Epithelial cell of proximal tubule (primary cell): ENCODE data around the gene ZSCAN5C. TPM values are rescaled to one million over a fixed set of nuclear protein-coding genes. Genes with fewer than 3 reads are reported as not detected.
"Not testable (repeated sequence)": the region's sequence is repeated elsewhere in the genome, so short reads cannot be mapped to it uniquely, and the experiment has no call there.

Experiments
- DNase-seq: peaks from one replicate; pipeline ENCODE4 v3.0.0-alpha.2; 2011; ENCODE audit warnings: low read depth
- H3K4me3 ChIP-seq: 2 replicates; pipeline ENCODE4 v1.5.1; 2011; ENCODE audit warnings: low read depth, mild to moderate bottlenecking, low read length
- total RNA-seq: library from RNA; depleted of rRNA; stranded (reverse); fragments of >200 nt; gene quantifications from 2 replicates; pipeline ENCODE4 v1.2.3, GENCODE V29; 2015
- TF ChIP-seq, protein P1 (sequence below): conservative IDR thresholded peaks from 2 replicates; pipeline ENCODE4 v1.5.1; 2012; ENCODE audit warnings: low read depth, mild to moderate bottlenecking, low read length

ZSCAN5C gene
- total RNA-seq, 1 donor from 2014 or later: not detected

DNA sequence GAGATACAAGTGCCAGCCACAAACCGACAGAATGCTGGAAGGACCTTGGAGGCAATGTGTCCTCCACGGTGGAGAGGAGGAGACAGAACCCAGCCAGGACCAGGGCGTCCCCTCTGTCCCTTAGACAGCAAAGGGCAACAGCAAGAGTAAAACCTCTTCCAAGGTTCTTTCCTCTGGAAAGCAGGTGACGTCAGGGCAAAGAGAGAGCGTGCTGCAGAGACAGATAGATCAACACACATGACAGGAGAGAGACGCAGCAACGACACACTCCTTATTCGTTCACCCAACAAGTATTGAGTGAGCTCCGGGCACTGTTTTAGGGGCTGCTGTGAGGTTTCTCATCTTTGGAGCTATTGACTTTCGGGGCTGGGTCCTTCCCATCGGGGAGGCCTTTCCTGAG, 27.5 kb upstream of the ZSCAN5C start:
- TF ChIP-seq, protein P1, sequence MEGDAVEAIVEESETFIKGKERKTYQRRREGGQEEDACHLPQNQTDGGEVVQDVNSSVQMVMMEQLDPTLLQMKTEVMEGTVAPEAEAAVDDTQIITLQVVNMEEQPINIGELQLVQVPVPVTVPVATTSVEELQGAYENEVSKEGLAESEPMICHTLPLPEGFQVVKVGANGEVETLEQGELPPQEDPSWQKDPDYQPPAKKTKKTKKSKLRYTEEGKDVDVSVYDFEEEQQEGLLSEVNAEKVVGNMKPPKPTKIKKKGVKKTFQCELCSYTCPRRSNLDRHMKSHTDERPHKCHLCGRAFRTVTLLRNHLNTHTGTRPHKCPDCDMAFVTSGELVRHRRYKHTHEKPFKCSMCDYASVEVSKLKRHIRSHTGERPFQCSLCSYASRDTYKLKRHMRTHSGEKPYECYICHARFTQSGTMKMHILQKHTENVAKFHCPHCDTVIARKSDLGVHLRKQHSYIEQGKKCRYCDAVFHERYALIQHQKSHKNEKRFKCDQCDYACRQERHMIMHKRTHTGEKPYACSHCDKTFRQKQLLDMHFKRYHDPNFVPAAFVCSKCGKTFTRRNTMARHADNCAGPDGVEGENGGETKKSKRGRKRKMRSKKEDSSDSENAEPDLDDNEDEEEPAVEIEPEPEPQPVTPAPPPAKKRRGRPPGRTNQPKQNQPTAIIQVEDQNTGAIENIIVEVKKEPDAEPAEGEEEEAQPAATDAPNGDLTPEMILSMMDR: no peak
- no peak for DNase-seq
- no peak overlapping the region for H3K4me3 ChIP-seq

DNA sequence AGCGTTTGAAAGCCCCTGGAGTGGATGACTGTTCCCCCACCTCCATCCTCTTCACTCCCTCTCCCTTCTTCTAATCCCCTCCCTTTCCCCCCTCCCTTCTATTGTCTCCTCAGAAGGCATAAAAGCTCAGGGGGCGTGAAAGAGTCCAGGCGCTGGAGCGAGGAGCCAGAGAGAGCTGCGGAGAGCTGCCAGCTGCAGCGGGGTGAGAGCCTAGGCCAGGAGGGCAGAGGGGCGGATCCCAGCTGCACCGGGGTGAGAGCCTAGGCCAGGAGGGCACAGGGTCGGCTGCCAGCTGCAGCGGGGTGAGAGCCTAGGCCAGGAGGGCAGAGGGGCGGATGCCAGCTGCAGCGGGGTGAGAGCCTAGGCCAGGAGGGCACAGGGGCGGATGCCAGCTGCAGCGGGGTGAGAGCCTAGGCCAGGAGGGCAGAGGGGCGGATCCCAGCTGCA, 26.2 kb upstream of the ZSCAN5C start, which contains the start of gene GALP:
Gene GALP, plus strand, starts transcription at position 148 of the 447 bp plus-strand sequence. CDS start 1,101 bp downstream, outside the sequence.
- not testable (repeated sequence) for DNase-seq, H3K4me3 ChIP-seq

DNA sequence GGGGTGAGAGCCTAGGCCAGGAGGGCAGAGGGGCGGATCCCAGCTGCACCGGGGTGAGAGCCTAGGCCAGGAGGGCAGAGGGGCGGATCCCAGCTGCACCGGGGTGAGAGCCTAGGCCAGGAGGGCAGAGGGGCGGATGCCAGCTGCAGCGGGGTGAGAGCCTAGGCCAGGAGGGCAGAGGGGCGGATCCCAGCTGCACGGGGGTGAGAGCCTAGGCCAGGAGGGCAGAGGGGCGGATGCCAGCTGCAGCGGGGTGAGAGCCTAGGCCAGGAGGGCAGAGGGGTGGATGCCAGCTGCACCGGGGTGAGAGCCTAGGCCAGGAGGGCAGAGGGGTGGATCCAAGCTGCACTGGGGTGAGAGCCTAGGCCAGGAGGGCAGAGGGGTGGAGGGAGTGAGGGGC, 25.8 kb upstream of the ZSCAN5C start:
- DNase-seq, H3K4me3 ChIP-seq: not testable (repeated sequence)

GRCh38 chr19:56176881-56177280, 25.2 kb upstream of the ZSCAN5C start:
- no peak overlapping the region for H3K4me3 ChIP-seq
- DNase-seq: no peak
- TF ChIP-seq, protein P1: no peak

GRCh38 chr19:56177564-56178243, 24.4 kb upstream of the ZSCAN5C start:
- DNase-seq: no peak
- TF ChIP-seq, protein P1: no peak
- H3K4me3 ChIP-seq: no peak overlapping the region

DNA sequence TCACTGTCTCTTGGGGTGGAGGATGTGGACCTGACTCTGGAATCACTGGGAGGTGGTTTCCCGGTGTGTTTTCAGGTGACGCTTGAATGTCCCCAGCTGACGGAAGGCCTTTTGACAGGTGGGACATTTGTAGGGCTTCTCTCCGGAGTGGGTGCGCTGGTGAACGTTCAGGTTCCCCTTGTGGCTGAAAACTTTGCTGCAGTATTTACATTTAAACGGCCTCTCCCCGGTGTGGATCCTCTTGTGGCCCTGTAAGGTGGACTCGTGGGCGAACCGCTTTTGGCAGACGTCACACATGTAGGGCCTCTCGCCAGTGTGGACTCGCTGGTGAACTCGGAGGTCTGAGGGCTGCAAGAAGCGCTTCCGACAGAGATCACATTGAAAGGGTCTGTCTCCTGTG, 12.3 kb upstream of the ZSCAN5C start:
- no peak for DNase-seq
- no peak overlapping the region for H3K4me3 ChIP-seq
- TF ChIP-seq, protein P1: no peak

- no peak overlapping the region for H3K4me3 ChIP-seq
- TF ChIP-seq, protein P1: no peak
- no peak for DNase-seq
These were observed 11.0 kb upstream of the ZSCAN5C start for GRCh38 chr19:56191115-56191514.

DNA sequence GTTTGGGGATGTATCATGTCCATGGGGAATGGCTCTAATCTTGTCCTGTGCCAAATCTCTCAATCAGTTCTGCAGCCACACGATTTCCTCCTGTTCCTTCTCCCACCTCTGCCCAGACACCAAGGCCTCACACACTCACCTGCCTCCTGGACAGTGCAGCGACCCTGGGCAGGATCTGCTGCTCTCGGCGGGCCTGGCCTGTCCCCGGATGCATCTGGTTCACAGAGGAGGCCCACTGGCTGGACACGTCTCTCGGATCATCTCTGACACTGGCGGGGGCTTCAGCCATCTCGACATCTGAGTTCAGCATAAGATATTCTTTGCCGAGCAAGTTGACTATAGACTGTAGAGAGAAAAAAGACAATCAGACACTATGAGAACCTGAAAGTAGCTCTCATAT, 10.4 kb upstream of the ZSCAN5C start:
- TF ChIP-seq, protein P1: no peak
- DNase-seq: no peak

More for the DNA sequence above, 10.4 kb upstream of the ZSCAN5C start:
- no peak overlapping the region for H3K4me3 ChIP-seq
